Measurements from ENCODE around the gene CEMIP2.

CEMIP2 gene

DNA sequence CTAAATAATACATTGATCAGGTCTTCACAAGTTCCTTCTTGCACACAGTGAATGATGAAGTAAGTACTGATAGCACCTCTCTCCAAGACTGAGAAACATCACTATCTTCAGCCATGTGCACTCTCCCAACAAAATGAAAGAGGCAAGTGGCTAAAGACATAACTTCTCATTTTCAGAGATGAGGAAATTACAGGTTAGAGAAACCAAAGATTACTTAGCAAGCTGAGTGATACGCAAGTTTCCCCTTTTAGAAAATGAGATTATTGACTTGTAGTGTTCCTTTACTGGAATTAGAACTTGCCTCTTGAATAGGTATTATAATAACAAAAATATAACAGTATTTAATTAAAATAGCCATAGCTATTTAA lies 21.6 kb downstream of the CEMIP2 start:
- no peak for DNase-seq

DNA sequence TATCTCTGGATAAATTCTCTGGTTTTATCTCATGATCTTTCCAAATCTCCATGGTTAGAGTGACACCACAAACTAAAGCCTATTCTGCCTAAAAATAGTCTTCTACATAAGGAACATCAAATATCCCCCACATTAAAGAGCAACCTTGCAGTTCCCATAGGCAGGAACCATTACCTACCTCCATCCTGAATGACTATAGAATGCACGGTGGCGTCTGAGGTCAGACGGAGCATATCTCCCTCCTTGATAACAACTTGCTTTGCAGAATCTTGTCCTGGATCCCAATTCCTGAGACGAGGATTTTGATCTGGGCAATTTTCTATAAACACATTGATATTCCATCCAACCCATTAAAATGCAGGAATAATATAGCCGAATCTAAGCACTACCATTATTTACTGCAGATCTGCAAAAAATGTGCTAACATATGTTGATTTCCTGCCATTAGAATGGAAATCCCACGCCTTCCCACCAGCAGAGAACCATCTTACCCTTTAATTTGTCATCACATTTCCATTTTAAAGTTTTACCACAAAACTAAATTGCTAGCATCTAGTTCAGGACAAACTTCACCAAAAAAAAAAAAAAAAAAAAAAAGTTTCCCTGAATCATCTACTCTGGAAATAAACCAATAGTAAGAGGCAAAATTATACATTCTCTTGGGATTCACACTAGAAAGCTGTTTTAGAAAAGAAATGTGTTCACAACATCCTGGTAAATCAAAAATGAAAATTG lies 22.1 kb downstream of the CEMIP2 start:
- DNase-seq: no peak

- DNase-seq: no peak
These were observed 23.4 kb downstream of the CEMIP2 start for GRCh38 chr9:71744754-71745521.

DNA sequence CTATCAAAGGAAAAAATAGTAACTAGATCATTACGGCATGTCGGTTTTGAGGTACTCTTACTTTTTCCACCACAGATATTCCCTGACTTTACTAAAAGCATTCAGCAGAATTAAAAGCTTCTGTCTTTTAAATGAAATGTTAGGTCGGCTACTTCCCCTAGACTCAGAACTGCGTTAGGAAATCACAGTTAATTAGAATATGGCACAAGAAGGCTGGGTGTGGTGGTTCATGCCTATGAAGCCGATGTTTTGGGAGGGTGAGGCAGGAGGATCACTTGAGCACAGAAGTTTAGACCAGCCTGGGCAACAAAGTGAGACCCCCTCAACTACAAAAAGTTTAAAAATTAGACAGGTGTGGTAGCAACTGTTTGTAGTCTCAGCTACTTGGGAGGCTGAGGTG lies 24.4 kb downstream of the CEMIP2 start:
- no peak for DNase-seq

DNA sequence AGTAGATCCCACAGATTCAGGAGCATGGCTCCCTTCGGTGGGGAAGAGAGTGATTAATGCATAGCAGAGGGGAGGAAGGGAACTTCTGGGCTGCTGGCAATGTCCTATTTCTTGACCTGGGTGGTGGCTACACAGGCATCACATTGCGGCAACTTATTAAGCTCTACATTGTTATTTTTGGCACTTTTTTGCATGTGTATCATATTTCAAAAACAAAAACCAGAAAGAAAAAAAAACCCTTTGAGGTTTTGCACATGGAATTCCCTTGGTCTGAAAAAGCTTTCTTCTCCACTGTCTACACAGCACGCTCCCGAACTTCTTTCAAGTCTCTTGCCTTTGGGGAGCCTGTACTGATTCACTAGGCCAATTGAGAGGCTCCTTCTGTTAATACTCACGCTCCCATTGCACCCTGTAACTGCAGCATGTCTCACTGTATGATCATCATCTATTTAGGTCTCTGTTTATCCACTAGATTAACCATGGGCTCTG lies 25.1 kb downstream of the CEMIP2 start:
- DNase-seq: no peak

DNA sequence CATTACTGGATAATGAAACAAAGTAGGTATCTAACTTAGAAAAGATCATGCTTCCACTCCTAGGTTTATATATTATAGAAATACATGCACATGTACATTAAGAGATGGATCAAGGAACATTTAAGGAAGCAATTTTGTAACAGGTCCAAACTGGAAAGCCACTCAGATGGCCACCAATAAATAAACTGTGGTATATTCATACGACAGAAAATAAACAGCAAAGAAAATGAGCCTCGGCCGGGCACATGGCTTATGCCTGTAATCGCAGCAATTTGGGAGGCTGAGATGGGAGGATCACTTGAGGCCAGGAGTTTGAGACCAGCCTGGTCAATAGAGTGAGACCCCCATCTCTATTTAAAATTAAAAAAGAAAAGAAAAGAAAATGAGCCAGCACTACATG lies 25.6 kb downstream of the CEMIP2 start:
- no peak for DNase-seq

GRCh38 chr9:71741926-71742648 lies 26.2 kb downstream of the CEMIP2 start:
- DNase-seq: no peak

DNA sequence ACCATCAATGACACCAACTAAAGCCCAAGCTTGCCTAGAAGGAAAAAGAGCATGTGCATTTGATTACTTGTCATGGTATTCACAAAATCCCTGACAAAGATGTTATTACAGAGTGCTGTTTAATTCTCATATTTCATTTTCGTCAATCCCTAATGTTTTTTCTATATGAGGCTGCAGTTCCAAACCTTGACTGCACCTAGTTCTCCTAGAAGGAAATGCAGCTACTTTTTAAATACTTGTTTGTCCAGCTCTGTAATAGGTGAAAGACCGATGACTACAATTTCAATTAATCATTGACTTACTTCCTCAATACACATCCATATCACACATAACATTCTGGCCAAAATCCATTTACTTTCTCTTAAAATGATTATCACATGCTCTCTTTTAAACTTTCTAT lies 28.1 kb downstream of the CEMIP2 start:
- DNase-seq: no peak

GRCh38 chr9:71737455-71737854 lies 30.9 kb downstream of the CEMIP2 start:
- DNase-seq: no peak

DNA sequence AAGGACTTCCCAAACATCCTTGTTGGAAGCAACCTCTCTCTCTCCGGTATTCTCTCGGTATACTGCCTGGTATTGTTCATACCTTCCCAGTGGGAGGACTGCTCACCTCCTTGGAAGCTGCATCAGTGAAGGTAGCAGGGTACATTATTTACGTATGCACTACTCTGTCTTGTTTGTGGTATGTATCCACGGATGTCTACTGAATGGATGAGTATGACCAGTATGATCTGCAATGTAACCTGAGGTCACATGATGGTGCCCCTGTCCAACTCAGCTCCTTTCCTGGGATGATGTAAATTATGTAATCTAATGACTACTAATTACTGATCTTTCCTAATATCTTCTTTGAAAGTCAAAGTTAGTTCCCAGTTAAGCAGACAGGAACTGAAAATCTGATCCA lies 32.1 kb downstream of the CEMIP2 start:
- no peak for DNase-seq

DNA sequence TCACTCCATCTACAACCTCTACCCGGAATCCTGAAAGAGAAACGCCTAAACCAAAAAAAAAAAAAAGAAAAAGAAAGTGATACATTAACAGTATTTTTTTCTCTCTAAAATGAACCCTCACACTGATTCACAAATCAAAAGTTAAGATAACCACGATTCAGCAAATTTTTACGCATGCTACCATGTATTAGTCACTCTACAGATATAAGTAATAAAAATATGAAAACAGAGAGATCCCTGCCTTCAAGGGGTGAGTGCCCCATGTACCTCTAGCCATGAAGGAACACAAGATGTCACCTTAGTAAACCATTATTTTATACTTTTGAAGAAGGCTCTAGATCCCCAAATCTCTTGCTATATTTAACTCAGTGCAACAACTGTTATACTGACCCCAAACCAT lies 33.4 kb downstream of the CEMIP2 start:
- DNase-seq: no peak

DNA sequence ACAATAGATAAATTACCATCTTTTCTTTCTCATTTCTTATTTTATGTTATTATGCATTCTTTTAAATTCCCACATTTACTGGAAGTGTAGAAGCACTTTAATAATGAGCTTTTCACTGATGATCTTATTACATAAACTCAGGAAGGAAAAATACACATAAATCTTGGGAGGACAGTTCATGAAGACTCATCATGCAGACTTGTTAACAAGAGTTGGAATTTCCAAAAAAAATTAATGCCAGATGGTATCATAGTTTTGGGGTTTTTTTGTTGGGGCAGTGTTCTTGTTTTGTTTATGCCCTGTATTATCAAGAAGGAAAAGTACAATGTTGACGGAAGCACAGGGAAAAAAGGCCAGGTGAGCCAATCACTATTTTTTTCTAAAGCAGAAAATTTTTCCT lies 35.1 kb downstream of the CEMIP2 start:
- DNase-seq: no peak

GRCh38 chr9:71729816-71730526 lies 38.3 kb downstream of the CEMIP2 start:
- DNase-seq: no peak

DNA sequence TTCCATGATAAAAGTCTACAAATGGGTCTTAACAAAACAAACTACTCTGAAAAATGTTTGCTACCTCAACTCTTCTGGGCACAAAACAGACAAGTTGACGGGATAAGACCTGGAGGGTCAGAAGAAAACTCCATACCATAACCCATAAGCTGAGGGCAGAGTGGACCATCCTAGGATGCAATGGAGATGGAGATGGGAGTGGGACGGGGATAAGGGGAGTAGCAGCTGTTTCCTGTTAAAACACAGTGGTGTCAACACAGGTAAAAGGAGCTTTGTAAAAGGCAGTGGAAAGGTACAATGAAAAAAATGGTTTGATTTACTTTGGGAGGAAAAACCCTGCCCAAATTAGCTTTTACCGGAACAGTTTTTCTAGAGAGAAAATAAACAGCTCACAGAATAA lies 41.6 kb downstream of the CEMIP2 start:
- DNase-seq: no peak

DNA sequence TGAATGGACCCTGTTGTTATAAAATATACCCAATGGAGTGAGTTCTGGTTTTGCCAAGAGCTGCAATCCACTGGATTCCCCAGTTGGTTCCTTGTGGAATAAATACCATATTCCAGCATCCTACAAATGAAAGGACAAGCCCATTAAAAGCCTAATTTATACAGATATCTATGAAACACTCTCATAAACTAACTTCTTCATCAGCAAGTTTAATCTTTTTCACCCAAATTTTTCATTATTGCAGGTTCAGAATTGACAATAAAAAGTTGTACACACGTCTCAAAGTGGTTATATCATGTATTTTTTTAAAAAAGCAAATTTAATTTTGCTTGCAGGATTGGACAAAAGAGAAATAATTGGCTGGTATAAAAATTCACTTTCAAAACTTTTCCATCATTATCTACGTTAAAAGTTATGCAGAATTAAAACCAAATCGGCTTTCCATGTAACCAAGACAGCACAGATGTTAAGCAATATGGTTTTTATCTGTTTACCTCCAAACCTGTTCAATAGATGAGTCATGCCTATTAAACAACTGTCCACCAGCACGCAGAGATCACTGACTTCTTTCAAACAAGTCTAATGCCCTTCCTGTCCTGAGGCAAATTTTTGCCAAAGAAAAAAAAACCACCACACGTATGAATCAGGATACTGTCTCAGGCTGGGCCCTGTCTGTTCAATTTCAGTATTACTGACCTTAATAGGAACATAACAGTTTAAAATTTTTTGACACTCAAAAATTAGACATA lies 42.5 kb downstream of the CEMIP2 start:
- DNase-seq: no peak

DNA sequence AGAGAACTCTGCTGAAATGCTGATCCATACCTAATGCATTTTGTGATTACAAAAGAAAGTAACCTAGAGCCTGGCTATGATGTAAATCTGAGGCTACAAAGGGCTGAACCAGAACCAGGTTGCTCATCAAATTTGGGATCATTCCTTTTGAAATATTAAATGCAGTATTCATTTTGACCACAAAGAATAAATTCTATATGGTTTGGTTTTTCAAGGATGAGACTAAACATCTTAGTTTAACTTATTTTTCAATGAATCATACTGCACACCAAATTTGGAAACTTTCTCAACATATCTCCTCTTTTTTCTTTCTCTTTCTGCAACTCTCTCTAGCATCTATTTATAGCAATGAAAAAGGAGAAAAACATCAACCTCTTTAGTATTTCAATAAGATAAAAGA lies 46.5 kb downstream of the CEMIP2 start:
- no peak for DNase-seq

GRCh38 chr9:71719562-71719961 lies 48.8 kb downstream of the CEMIP2 start:
- no peak for DNase-seq

DNA sequence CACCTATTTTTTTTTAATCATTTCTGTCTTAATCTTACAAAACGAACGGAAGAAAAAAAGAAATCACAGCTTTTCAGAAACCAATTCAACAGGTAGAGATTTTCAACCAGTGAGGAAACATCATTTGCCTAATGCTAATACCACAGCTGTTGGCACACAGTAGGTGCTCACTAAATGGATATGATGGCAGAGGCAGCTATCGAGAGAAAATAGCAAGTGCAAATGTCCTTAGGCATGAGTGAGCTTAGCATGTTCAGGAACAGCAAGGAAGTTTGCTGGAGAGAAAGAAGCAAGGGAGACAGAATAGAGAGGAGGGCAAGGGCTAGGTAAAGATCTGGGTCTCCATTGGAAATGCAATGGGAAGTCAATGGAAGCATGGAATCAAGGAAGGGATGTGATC lies 49.2 kb downstream of the CEMIP2 start:
- no peak for DNase-seq

DNA sequence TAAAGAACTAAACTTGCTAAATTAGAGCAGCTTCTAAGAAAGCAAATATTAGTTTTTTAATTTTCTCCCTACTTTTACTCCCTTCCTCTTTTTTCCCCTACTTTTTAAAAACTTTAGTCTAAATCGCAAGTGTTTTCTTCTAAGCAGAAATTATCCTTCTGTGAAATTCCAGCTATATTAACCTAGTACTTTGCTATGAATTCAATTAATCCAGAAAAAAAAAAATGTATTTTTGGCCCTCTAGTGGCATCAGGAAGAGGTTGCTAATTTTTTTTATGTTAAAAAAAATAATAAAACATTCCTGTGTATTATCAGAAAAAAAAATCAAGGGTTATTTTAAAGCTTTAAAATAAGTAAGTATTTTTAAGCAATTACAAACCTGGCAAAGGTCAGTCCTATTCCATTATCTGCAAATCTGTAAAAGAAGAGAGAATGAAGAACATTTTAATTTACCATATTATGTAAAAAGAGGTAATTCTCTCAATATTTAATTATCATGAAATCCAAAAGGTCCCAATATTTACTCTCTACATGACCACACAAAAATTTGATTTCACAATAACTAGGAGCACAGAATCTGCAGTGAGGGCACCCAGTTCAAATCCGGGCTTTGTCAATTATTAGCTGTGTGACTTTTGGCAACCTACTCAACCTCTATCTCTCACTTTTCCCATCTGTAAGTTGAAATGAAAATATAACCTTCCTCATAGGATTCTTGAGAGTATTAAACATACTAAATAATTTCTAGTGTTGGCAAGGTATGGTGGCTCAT lies 52.0 kb downstream of the CEMIP2 start:
- DNase-seq: no peak

DNA sequence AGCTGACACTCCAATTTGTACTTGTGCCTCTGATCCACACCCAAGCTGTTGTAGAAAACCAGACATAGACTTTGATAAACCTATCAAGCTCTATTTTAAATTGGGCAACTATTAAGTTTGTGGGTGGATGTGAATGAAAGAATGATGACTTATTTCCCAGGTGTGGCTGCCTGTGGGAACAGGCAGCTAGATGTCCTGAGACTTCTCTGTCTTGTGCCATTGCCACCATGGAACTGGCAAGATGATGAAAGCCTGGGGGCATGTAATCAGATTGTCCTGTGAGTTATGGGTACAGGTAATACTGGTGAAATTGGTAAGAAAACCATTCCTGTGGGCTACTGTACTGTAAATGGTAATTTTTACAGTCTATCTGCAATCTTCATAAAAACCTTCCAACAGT lies 57.5 kb downstream of the CEMIP2 start:
- no peak for DNase-seq

DNA sequence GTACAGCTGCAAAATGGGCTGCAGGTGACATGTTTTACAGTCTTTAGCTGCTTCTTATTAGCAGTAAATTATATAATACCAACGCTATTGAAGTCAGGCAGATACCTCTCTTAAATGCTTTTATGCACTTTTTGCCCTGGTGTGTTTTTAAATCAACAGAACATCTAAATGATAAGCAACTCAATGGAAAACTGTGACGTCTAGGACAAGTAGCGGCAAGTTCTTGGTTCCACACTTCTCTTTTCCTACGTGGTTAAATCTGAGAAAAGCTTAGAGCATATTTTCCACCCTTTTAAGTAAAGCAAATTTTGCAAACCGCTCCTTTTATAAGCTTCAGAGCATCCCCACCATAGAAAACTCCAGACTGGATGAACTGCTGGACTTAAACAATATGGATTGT lies 58.1 kb downstream of the CEMIP2 start:
- no peak for DNase-seq

DNA sequence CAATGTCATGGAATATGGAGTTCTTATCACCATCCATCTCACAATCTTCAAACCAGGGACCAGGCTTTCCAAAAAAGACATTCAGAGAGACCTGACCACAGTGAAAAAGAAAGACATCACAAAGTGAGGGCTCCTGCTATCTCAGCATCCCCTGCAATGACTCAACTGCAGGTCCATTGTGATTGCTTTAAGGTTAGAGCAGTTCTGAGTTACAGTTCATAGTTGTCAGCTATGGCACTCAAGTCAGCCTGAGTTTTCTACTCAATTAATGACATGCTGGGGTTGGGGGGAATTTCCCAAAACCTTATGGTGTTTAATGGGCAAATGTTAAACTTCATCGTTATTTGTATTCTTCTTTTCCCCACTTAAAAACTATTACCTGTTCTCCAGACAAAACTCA lies 58.9 kb downstream of the CEMIP2 start:
- DNase-seq: no peak
